ENCODE data around the gene CETP. TPM values are rescaled to one million over a fixed set of nuclear protein-coding genes. Genes with fewer than 3 reads are reported as not detected.

The CETP gene
- total RNA-seq, 1 experiment from 2014 or later: not detected

DNA sequence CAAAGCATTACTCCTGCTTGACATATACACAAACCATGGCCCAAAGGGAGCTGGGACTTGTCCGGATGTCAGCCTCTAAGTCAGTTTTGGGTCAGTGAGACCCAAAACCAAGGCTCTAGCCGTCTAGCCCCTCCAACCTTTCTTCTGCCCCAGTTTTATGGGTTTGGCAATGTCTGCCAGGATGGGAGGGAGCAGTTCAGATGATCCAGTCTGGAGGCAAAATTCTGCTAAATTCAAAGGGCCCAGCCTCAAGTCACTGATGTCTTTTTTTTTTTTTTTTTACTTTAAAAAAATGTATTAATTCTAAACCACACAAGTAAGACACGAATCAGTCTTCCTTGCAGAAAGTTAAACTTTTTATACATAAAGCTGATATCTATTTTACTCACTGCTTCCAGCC is 36.2 kb downstream of the CETP start:
- ChIA-PET CTCF (no interaction called here), POLR2A (ENCODE audit: unreplicated experiment) (no interaction called here)
- Histone ChIP-seq H3K4me1 (ENCODE audit: insufficient read depth, low read length) (peaks cover 9% of the 10 kb centered on the region), H3K9ac (ENCODE audit: low read length) (no peak overlapping the region), H3F3A (ENCODE audit: low read length, unreplicated experiment) (no peaks in the 10 kb centered on the region), H2AFZ (ENCODE audit: low read length) (no peak overlapping the region), H3K36me3 (ENCODE audit: low read depth, low read length) (no peaks in the 10 kb centered on the region), H3K4me2 (ENCODE audit: low read length) (no peak overlapping the region), H3K9me3 (ENCODE audit: low read length) (no peaks in the 10 kb centered on the region), H3K79me2 (ENCODE audit: low read length) (no peaks in the 10 kb centered on the region), H3K9me2 (replicated peaks; ENCODE audit: low read length) (no peaks in the 10 kb centered on the region), H3K27me3 (ENCODE audit: low read length) (no peaks in the 10 kb centered on the region), H4K20me1 (ENCODE audit: low read length) (no peaks in the 10 kb centered on the region), H3K27ac (ENCODE audit: low read length) (no peak overlapping the region), H3K4me3 (ENCODE audit: low read length) (no peak overlapping the region)
- intact Hi-C loops (cut with micrococcal nuclease): no loop called here
- TF ChIP-seq EZH2 (IDR thresholded peaks at IDR 0.05; ENCODE audit: low read length, unreplicated experiment) (no peak), EZH2phosphoT487 (IDR thresholded peaks at IDR 0.05; ENCODE audit: borderline replicate concordance, low read length) (no peak)
- TF ChIP-seq, protein P1, sequence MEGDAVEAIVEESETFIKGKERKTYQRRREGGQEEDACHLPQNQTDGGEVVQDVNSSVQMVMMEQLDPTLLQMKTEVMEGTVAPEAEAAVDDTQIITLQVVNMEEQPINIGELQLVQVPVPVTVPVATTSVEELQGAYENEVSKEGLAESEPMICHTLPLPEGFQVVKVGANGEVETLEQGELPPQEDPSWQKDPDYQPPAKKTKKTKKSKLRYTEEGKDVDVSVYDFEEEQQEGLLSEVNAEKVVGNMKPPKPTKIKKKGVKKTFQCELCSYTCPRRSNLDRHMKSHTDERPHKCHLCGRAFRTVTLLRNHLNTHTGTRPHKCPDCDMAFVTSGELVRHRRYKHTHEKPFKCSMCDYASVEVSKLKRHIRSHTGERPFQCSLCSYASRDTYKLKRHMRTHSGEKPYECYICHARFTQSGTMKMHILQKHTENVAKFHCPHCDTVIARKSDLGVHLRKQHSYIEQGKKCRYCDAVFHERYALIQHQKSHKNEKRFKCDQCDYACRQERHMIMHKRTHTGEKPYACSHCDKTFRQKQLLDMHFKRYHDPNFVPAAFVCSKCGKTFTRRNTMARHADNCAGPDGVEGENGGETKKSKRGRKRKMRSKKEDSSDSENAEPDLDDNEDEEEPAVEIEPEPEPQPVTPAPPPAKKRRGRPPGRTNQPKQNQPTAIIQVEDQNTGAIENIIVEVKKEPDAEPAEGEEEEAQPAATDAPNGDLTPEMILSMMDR (conservative IDR thresholded peaks at IDR 0.05; ENCODE audit: low read depth, low read length): no peak
- no peak for DNase-seq
- no TSS peak for BruUV-seq (replicated peaks)
- no peak for ATAC-seq

DNA sequence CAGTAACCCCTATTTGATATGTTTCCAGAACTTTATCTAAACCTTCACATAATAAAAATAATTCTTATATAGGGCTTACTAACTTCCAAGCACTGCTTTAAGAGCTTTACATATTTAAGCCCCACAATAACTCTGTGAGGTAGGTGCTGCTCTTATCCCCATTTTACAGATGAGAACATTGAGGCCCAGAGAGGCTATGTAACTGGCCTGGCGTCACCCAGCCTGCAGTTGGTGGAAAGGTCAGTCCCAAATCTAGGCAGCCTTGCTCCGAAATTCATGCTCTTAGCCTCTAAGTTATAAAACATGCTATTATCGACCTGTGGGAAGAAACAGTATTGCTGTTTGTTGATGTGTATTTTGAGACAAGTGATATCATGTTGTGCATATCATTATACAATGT is 36.6 kb downstream of the CETP start:
- Histone ChIP-seq H3K9me2 (replicated peaks; ENCODE audit: low read length) (no peaks in the 10 kb centered on the region), H3F3A (ENCODE audit: low read length, unreplicated experiment) (no peaks in the 10 kb centered on the region), H3K9ac (ENCODE audit: low read length) (no peak overlapping the region), H2AFZ (ENCODE audit: low read length) (no peak overlapping the region), H3K4me3 (ENCODE audit: low read length) (no peak overlapping the region), H3K79me2 (ENCODE audit: low read length) (no peaks in the 10 kb centered on the region), H3K9me3 (ENCODE audit: low read length) (no peaks in the 10 kb centered on the region), H3K36me3 (ENCODE audit: low read depth, low read length) (no peaks in the 10 kb centered on the region), H3K4me1 (ENCODE audit: insufficient read depth, low read length) (peaks cover 9% of the 10 kb centered on the region), H3K27ac (ENCODE audit: low read length) (no peak overlapping the region), H3K4me2 (ENCODE audit: low read length) (no peak overlapping the region), H3K27me3 (ENCODE audit: low read length) (no peaks in the 10 kb centered on the region), H4K20me1 (ENCODE audit: low read length) (no peaks in the 10 kb centered on the region)
- BruUV-seq (replicated peaks): no TSS peak
- no peak for DNase-seq
- ATAC-seq: no peak
- POLR2A ChIA-PET (ENCODE audit: unreplicated experiment): no interaction called here
- CTCF ChIA-PET: no interaction called here
- intact Hi-C loops (cut with micrococcal nuclease): no loop called here
- TF ChIP-seq, protein P1 (conservative IDR thresholded peaks at IDR 0.05; ENCODE audit: low read depth, low read length): no peak
- TF ChIP-seq EZH2phosphoT487 (IDR thresholded peaks at IDR 0.05; ENCODE audit: borderline replicate concordance, low read length) (no peak), EZH2 (IDR thresholded peaks at IDR 0.05; ENCODE audit: low read length, unreplicated experiment) (no peak)

DNA sequence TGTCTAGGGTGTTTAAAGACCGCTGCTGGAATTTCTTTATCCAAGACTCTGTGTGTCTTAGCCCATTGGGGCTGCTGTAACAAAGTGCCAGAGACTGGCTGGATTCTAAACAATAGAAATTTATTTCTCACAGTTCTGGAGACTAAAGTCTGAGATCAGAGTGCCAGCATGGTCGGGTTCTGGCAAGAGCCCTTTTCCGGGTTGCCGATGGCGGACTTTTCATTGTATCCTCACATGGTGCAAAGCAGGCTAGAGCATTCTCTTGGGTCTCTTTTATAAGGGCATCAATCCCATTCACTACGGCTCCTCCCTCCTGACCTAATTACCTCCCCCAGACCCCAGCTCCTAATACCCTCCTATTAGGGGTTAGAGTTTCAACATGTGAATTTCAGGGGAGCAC is 37.1 kb downstream of the CETP start:
- ATAC-seq (no peak), DNase-seq (no peak)
- TF ChIP-seq, protein P1 (conservative IDR thresholded peaks at IDR 0.05; ENCODE audit: low read depth, low read length): no peak
- TF ChIP-seq EZH2phosphoT487 (IDR thresholded peaks at IDR 0.05; ENCODE audit: borderline replicate concordance, low read length) (no peak), EZH2 (IDR thresholded peaks at IDR 0.05; ENCODE audit: low read length, unreplicated experiment) (no peak)
- Histone ChIP-seq H4K20me1 (ENCODE audit: low read length) (no peaks in the 10 kb centered on the region), H3K36me3 (ENCODE audit: low read depth, low read length) (no peaks in the 10 kb centered on the region), H3K4me1 (ENCODE audit: insufficient read depth, low read length) (peaks cover 9% of the 10 kb centered on the region), H3K9me2 (replicated peaks; ENCODE audit: low read length) (no peaks in the 10 kb centered on the region), H2AFZ (ENCODE audit: low read length) (no peak overlapping the region), H3K27me3 (ENCODE audit: low read length) (no peaks in the 10 kb centered on the region), H3F3A (ENCODE audit: low read length, unreplicated experiment) (no peaks in the 10 kb centered on the region), H3K9me3 (ENCODE audit: low read length) (no peaks in the 10 kb centered on the region), H3K27ac (ENCODE audit: low read length) (no peak overlapping the region), H3K79me2 (ENCODE audit: low read length) (no peaks in the 10 kb centered on the region), H3K4me2 (ENCODE audit: low read length) (no peak overlapping the region), H3K9ac (ENCODE audit: low read length) (no peak overlapping the region), H3K4me3 (ENCODE audit: low read length) (no peak overlapping the region)
- BruUV-seq (replicated peaks): no TSS peak
- ChIA-PET POLR2A (ENCODE audit: unreplicated experiment) (no interaction called here), CTCF (no interaction called here)
- intact Hi-C loops (cut with micrococcal nuclease): no loop called here

All from PC-3 (cell line).